ENCODE data around the gene CST1.
"Not testable (repeated sequence)": the region's sequence is repeated elsewhere in the genome, so short reads cannot be mapped to it uniquely, and the experiment has no call there.

CST1 gene

GRCh38 chr20:23754731-23755130, 4.0 kb upstream of the CST1 start:
- DNase-seq (ENCODE audit: low spot score): no peak

- no peak for DNase-seq (ENCODE audit: low spot score)
These were observed 2.9 kb upstream of the CST1 start for GRCh38 chr20:23753589-23753988.

- no peak for DNase-seq (ENCODE audit: low spot score)
These were observed 2.4 kb upstream of the CST1 start for GRCh38 chr20:23753194-23753548.

- no peak for DNase-seq (ENCODE audit: low spot score)
These were observed 1.9 kb upstream of the CST1 start for GRCh38 chr20:23752481-23753193.

GRCh38 chr20:23752019-23752418, 1.3 kb upstream of the CST1 start:
- DNase-seq (ENCODE audit: low spot score): no peak

- no peak for DNase-seq (ENCODE audit: low spot score)
These were observed 989 bp downstream of the CST1 start for GRCh38 chr20:23749746-23750145.

- not testable (repeated sequence) for DNase-seq (ENCODE audit: low spot score)
These were observed 1.8 kb downstream of the CST1 start for GRCh38 chr20:23748975-23749374.

GRCh38 chr20:23747551-23747950, 3.2 kb downstream of the CST1 start:
- DNase-seq (ENCODE audit: low spot score): not testable (repeated sequence)

GRCh38 chr20:23747092-23747491, 3.6 kb downstream of the CST1 start:
- DNase-seq (ENCODE audit: low spot score): not testable (repeated sequence)

- DNase-seq (ENCODE audit: low spot score): no peak
These were observed 4.4 kb downstream of the CST1 start for GRCh38 chr20:23746321-23746720.

GRCh38 chr20:23745247-23745646, 5.5 kb downstream of the CST1 start:
- no peak for DNase-seq (ENCODE audit: low spot score)

- no peak for DNase-seq (ENCODE audit: low spot score)
These were observed 5.9 kb downstream of the CST1 start for GRCh38 chr20:23744817-23745216.

- DNase-seq (ENCODE audit: low spot score): not testable (repeated sequence)
These were observed 15.3 kb downstream of the CST1 start for GRCh38 chr20:23735391-23735790.

- not testable (repeated sequence) for DNase-seq (ENCODE audit: low spot score)
These were observed 15.8 kb downstream of the CST1 start for GRCh38 chr20:23734949-23735348.

- not testable (repeated sequence) for DNase-seq (ENCODE audit: low spot score)
These were observed 16.3 kb downstream of the CST1 start for GRCh38 chr20:23734440-23734839.

- no peak for DNase-seq (ENCODE audit: low spot score)
These were observed 23.7 kb downstream of the CST1 start for GRCh38 chr20:23727016-23727415.

- DNase-seq (ENCODE audit: low spot score): no peak
These were observed 25.6 kb downstream of the CST1 start for GRCh38 chr20:23725102-23725501.

GRCh38 chr20:23723659-23724307, 27.0 kb downstream of the CST1 start:
- DNase-seq (ENCODE audit: low spot score): not testable (repeated sequence)

- DNase-seq (ENCODE audit: low spot score): not testable (repeated sequence)
These were observed 27.9 kb downstream of the CST1 start for GRCh38 chr20:23722851-23723250.

GRCh38 chr20:23721962-23722361, 28.8 kb downstream of the CST1 start:
- DNase-seq (ENCODE audit: low spot score): no peak

GRCh38 chr20:23719351-23719750, 31.4 kb downstream of the CST1 start:
- DNase-seq (ENCODE audit: low spot score): not testable (repeated sequence)

GRCh38 chr20:23711778-23712177, 39.0 kb downstream of the CST1 start:
- DNase-seq (ENCODE audit: low spot score): not testable (repeated sequence)

GRCh38 chr20:23710771-23711170, 40.0 kb downstream of the CST1 start:
- DNase-seq (ENCODE audit: low spot score): no peak

GRCh38 chr20:23705895-23706294, 44.8 kb downstream of the CST1 start:
- no peak for DNase-seq (ENCODE audit: low spot score)
